G401 (cell line): ENCODE measurements around the gene SPINK5. TPM values are rescaled to one million over a fixed set of nuclear protein-coding genes. Genes with fewer than 3 reads are reported as not detected.
"Not testable (repeated sequence)": the region's sequence is repeated elsewhere in the genome, so short reads cannot be mapped to it uniquely, and the experiment has no call there.

ENCODE experiments used
- DNase-seq: peaks from one replicate; pipeline ENCODE4 v3.0.0-alpha.2; 2015; ENCODE audit warnings: low spot score
- in situ Hi-C: cut with HindIII; loops from 2 replicates; pipeline ENCODE4 v1.10.0; 2016; ENCODE audit warnings: low sequenced_read_pairs, mixed read lengths
- total RNA-seq: library from RNA; depleted of rRNA; stranded (reverse); fragments of >200 nt; shearing (Covaris generic); gene quantifications from 2 replicates; pipeline ENCODE4 v1.2.3, GENCODE V29; 2014; rRNA removed

Gene SPINK5, protein sequence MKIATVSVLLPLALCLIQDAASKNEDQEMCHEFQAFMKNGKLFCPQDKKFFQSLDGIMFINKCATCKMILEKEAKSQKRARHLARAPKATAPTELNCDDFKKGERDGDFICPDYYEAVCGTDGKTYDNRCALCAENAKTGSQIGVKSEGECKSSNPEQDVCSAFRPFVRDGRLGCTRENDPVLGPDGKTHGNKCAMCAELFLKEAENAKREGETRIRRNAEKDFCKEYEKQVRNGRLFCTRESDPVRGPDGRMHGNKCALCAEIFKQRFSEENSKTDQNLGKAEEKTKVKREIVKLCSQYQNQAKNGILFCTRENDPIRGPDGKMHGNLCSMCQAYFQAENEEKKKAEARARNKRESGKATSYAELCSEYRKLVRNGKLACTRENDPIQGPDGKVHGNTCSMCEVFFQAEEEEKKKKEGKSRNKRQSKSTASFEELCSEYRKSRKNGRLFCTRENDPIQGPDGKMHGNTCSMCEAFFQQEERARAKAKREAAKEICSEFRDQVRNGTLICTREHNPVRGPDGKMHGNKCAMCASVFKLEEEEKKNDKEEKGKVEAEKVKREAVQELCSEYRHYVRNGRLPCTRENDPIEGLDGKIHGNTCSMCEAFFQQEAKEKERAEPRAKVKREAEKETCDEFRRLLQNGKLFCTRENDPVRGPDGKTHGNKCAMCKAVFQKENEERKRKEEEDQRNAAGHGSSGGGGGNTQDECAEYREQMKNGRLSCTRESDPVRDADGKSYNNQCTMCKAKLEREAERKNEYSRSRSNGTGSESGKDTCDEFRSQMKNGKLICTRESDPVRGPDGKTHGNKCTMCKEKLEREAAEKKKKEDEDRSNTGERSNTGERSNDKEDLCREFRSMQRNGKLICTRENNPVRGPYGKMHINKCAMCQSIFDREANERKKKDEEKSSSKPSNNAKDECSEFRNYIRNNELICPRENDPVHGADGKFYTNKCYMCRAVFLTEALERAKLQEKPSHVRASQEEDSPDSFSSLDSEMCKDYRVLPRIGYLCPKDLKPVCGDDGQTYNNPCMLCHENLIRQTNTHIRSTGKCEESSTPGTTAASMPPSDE
- not detected in 2 replicates for total RNA-seq

DNA sequence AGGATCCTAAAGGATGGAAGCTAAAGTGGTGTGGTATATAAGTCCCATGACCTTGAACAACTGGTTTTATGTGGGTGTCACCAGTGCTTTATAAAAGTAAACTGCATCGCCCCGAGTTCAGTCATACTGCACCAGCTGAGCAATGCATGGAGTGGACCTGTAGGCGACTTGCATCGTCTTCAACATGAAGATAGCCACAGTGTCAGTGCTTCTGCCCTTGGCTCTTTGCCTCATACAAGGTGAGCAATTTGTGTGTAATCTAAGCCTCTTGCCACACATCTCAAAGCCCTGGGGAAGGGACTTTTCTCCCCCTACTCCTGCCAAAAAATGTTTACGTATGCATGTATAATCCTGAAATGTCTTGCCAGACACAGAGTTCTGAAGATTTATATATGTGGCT, at the start of gene SPINK5:
Gene SPINK5 (plus strand): TSS at position 120 of the 400 bp plus-strand sequence. CDS start 65 bp downstream, at position 185.
- in situ Hi-C loops = no loop called here
- no peak for DNase-seq

DNA sequence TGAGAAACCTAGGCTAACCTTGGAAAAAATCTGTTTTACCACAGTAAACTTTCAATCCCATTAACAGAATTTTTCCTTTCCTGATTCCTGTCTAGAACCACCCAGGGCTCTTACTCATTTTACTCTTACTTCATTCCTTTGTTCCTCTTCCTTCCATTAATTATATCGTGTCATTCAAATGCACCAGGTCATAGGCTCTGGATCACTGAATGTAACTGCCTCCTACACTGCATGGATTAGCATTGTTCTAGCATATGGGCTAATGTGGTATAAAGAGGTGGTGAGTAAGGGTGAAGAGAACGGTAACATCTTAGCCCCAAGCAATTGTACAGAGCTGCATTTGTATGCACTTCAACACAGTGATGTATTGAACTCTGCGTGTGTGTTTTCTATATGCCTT, 49.5 kb upstream of the SPINK5 start:
- in situ Hi-C loops = no loop called here
- DNase-seq = no peak

DNA sequence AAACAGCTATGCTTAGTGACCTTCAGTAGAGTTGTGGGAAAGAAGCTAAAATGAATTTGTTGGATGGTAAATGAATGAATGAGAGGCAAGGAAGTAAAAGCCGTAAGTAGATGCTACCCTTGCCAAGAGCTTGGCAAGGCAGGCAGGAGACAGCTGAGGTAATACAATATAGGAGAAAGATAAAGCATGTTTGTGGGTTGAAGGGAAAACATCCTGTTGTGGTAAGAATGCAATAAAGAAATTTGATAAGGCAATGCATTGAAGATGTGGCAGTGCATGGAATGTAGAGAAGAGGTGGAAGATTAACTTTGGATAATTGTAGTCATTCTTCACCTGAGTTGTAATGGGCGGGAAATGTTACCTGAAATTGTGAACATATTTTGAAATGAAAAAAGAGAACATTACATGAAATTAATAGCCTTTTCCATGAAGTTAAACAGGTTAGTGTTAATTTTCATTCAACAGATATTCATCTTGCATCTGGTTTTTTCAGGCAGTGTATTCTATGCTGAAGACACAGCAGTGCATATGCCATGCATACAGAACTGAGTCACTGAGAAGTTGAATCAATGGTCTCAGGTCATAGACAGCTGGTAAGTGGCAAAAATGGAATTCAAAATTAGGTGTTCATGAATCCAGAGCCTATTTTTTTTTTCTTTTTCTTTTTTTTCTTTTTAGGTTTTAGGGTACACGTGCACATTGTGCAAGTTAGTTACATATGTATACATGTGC, 43.4 kb upstream of the SPINK5 start:
- no peak for DNase-seq
- in situ Hi-C loops = no loop called here

DNA sequence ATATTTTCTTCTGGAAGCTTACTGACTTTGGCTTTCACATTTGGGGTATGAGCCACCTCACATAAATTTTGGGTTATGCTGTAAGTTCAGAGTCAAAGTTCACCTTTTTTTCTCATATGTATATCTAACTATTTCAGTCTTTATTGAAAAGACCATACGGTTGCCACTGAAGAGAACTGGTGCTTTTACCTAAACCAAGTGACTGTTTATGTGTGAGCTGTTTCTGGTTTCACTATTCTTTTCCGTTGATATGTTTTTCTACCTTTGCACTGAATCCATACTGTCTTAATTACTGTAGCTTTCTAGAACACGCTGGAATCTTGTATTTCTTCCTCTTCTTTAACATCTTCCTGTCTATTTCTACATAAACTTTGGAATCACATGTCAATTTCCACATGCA, 36.3 kb upstream of the SPINK5 start:
- DNase-seq = no peak
- in situ Hi-C loops = no loop called here

DNA sequence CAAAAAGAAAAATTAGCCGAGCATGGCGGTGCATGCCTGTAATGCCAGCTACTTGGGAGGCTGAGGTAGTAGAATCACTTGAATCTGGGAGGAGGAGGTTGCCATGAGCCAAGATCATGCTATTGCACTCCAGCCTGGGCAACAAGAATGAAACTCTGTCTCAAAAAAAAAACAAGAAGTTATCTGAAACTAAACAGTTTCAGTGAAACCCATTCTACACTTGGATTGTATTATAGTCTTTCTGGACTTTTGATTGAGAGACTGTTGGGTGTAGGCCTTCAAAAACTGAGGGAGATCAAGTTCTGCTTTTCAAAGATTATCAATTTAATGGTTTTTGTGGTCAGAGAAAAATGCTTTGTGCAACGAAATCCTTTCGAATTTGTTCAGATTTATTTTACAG, 34.6 kb upstream of the SPINK5 start:
- DNase-seq = no peak
- in situ Hi-C loops = no loop called here

DNA sequence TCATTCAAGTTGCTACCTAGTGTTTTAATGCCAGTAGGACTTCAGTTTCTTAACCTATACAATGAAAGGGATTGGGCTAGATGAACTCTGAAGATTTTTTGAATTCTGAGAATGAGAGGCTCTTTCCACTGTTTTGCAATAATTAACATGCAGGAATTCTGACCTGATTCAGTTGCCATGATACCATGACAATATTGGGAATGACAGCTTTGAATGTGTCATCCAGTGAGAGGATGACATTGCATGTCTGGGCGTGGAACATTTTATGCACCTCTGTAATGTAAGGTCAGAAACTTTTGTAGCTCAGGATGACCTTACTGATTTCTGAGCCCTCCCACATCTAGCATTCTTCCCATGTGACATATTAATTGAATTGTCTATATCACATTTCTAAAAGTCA, 30.6 kb upstream of the SPINK5 start:
- no peak for DNase-seq
- in situ Hi-C loops = no loop called here

DNA sequence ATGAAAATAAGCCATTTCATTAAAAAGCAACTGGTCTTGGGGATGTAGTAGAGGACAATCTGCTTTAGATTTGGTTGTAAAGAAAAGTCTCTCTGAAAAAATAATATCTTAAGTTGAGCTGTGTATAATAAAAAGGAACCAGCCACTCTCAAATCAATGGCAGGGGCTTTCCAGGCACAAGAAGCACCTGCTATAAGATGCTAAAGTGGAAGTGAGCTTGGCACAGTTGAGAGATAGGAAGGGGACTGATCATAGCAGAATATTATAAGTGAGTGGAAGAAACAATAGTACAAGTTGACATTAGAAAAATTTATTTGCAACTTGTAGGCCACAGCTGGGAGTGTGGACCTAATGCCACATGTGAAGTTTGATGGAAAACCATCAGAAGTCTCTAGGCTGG, 28.1 kb upstream of the SPINK5 start:
- in situ Hi-C loops = no loop called here
- DNase-seq = no peak

DNA sequence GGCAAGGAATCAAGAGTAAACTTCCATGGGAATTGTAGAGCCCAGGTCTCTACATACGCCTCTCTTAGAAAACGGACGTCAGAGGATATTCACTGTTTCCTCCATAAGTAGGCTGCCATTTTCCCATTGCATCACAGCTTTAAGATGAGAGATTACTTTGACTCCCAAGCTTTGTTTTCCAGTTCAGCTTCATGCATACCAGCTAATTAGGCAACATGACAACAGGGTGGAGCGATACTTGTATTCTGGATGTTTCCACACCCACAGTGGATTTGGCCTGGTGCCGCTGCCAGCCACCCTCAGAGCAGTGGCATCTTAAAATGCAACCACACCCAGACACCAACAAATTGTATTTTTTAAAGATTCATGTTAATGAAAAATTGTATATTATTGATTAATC, 20.9 kb upstream of the SPINK5 start:
- no peak for DNase-seq
- in situ Hi-C loops = no loop called here

DNA sequence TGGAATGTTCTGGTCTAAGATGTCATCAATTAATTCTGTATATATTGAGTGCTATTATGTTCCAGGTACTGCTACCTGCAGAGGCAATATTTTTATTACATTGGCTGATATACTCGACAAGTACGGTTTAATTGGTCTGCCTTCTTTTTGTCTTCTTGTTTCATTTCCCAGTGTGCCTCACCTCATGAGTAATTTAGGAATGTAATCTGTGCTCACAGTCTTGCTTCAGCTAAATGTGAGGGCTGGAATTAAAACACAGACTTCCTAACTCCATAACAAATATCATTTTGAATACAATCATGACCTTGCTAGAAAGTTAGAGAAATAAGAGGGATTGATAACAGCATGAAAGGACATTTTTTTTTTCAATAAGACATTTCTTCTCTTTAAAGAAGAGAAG, 20.1 kb upstream of the SPINK5 start:
- no peak for DNase-seq
- in situ Hi-C loops = no loop called here

DNA sequence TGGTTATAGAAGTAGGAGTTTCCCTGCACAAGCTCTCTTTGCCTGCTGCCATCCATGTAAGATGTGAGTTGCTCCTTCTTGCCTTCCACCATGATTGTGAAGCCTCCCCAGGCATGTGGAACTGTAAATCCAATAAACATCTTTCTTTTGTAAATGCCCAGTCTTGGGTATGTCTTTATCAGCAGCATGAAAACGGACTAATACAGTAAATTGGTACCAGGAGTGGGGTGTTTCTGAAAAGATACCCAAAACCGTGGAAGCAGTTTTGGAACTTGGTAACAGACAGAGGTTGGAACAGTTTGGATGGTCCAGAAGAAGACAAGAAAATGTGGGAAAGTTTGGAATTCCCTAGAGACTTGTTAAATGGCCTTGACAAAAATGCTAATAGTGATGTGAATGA, 8.6 kb upstream of the SPINK5 start:
- in situ Hi-C loops, DNase-seq: not testable (repeated sequence)

DNA sequence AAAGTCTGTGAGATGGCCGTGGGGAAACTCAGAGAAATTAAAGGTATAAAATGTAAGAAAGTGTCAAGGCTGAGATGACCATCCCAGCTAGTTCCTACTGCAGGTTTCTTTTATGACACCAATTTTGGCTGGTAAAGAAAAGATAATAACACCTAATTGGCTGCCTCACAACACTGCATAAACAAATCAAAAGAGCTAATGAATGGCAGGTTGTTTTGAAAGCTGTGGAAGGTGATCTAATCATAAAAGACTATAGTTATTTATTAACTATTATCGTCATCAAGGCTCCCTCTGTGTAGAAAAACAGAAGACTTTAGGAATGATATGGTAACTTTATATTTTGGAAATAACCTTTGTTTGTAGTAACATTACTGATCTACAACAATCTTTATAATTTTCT, 3.5 kb upstream of the SPINK5 start:
- in situ Hi-C loops = no loop called here
- DNase-seq = no peak

DNA sequence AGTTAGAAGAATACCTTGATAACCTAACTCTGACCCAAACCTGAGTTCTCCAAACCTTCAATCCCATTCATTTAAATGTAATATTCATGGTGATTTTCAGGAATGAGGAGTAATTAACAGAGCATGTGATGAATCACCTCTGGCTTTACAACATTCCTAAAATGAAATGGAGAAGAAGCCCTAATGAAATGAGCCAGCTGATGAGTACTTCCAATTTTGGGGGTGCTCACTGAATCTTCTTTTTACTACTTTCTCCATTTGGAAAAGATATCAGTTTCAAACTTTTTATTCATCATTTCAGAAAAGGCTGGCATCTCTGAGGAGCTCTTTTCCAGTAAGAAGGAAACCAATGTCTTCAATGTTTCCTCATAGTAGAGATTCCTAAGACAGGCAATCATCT, 2.9 kb upstream of the SPINK5 start:
- DNase-seq = no peak
- in situ Hi-C loops = no loop called here

DNA sequence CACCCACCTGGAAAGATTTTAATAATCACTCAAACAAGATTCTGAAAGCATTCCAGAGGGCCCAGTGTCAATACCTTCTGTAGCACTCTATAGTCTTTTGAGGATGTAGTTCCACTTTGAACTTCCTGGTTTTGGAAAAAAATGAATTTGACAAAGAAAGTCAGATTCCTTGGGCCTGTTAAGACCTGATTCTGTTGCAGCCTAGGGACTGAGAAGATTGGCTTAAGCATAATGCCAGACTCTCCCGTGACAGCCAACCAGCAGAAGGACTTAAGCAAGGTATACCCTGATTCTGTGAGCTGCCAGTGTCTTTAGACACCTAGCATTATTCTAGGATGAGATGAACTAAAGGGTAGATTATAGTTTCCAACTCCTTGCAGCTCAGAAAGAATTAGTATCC, 6.8 kb downstream of the SPINK5 start:
- no peak for DNase-seq
- in situ Hi-C loops = no loop called here

DNA sequence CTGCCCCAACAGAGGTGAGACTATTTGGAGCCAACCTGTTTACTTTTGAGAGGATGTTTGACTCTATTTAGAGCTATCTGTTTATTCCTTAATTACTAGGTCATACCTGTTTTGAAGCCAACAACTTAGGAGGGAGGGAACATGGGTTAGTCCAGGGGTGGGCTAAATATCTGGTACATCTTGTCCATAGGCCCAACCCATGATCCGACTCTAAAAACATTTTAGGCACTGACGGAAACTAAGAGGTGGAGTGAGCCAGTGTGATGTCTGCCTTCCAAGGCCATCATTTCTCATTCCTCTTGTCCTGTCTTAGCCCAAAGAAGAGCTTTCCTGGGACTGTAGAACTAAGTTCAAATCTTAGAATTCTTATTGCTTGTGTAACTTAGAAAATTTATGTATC, 8.4 kb downstream of the SPINK5 start:
- DNase-seq = no peak
- in situ Hi-C loops = no loop called here

DNA sequence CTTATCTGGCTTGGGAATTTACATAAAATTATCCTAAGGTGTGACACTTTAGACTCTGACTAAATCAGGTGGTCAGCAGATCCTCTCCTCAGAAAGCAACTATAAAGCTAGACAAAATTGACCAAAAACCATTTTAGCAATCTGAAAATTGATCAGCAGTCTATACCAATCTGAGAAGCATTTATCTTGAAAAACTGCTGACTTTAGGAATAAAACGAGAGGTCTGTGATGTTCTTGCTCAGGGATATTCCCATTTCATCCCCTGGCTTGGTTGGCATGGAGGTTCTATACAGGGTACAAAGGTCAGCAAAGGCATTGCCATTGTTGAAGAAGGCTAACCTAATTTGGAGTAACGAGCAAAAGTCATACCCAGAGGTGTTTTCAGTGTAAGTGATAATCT, 11.7 kb downstream of the SPINK5 start:
- in situ Hi-C loops = no loop called here
- DNase-seq = no peak

DNA sequence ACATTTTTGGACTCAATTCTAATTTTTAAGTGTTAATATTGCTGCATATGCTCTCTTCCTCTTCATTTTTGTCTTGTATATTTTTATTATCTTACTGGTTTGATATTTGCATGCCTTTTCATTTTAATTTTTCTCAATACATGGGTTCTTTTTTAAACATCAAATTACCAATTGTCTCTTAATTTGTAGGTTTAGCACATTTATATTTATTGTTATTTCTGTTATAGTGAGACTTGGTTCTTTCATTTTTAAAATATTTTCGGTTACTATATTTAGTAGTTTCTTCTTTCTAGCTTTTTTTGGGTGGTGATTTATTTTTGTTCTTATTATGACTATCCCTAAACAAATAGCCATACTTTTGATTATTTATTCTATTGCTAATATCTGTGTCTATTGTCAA, 19.4 kb downstream of the SPINK5 start:
- no peak for DNase-seq
- in situ Hi-C loops = no loop called here

DNA sequence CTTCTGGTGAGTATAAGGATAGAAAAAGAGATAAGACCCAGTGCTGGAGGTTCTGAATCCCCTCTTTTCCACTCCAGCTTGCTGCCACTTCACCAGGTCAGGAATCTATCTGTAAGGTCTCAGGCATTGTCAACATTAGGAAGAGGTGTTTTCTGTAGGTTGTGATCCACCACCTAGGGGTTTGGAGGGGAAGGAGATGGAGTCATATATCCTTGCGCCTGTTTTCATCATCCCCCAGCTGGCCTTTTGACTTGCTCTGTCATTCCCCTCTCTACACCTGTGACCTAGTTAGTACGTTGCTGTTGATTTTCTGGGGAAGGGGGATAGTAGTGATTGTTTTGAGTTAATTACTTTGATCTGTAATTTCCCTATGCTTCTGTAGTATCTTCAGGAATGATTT, 20.5 kb downstream of the SPINK5 start:
- in situ Hi-C loops = no loop called here
- no peak for DNase-seq

DNA sequence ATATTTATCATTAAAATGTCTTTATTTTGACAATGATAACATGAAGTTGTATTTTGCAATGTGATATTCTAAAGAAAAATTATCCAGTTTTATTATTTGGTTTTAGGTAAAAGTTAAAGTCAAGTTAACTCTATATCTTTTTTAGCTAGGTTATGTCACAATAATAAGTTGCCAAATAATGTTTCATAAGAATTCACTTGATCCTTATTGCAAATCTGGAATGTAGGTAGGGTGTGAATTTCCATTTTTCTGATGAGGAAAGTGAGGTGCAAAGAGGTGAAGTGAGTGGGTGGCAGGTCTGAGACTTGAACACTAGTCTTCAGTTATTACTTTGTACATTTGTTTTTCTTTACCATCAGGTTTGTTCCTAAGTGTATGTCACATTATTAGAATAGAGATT, 21.5 kb downstream of the SPINK5 start:
- no peak for DNase-seq
- in situ Hi-C loops = no loop called here

DNA sequence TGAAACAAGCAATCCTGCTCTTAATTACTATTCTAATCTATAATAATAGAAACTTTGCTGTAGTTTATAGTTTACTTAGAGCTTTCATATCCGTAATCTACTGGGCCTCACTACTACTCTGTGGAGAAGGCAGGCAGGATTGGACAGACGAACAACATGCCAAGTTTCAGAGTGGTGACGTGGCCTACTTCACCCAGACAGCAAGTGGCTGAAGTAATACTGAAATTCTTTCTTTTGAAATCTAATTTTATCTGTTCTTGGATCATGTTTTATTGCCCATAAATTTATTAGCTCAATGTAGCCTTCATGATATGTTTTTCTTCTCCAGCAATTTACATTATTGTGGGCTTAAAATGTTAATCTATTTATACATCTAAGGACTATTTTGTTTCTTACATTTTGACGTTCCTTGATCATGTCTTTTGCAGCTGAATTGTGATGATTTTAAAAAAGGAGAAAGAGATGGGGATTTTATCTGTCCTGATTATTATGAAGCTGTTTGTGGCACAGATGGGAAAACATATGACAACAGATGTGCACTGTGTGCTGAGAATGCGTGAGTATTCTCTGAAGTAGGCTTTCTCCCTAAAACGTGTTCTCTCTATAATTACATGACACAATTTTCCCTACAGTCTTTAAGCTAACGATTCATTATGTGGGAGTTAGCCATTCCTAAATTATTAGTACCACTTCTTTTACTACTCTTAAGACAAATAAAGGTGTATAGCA, 22.4 kb downstream of the SPINK5 start:
- no peak for DNase-seq
- in situ Hi-C loops = no loop called here
